GM12864 (cell line): ENCODE measurements around the gene ZFPM1.

Experiments used
- DNase-seq: peaks from one replicate; pipeline ENCODE4 v3.0.0-alpha.2; 2011; ENCODE audit warnings: low read depth
- H3K4me3 ChIP-seq: 2 replicates; pipeline ENCODE4 v1.5.1; 2011; ENCODE audit warnings: mild to moderate bottlenecking, low read depth, low read length, control low read depth
- TF ChIP-seq, protein P1 (sequence below): IDR thresholded peaks from 2 replicates; pipeline ENCODE4 v1.5.1; 2011; ENCODE audit warnings: low read depth, mild to moderate bottlenecking, moderate library complexity, low read length, control low read depth, inconsistent platforms; ENCODE audit errors: missing control alignments

Gene ZFPM1

GRCh38 chr16:88502371-88502770 lies 49.3 kb downstream of the ZFPM1 start:
- DNase-seq: no peak
- no peak overlapping the region for H3K4me3 ChIP-seq
- TF ChIP-seq, protein P1, sequence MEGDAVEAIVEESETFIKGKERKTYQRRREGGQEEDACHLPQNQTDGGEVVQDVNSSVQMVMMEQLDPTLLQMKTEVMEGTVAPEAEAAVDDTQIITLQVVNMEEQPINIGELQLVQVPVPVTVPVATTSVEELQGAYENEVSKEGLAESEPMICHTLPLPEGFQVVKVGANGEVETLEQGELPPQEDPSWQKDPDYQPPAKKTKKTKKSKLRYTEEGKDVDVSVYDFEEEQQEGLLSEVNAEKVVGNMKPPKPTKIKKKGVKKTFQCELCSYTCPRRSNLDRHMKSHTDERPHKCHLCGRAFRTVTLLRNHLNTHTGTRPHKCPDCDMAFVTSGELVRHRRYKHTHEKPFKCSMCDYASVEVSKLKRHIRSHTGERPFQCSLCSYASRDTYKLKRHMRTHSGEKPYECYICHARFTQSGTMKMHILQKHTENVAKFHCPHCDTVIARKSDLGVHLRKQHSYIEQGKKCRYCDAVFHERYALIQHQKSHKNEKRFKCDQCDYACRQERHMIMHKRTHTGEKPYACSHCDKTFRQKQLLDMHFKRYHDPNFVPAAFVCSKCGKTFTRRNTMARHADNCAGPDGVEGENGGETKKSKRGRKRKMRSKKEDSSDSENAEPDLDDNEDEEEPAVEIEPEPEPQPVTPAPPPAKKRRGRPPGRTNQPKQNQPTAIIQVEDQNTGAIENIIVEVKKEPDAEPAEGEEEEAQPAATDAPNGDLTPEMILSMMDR: no peak

GRCh38 chr16:88502776-88503280 lies 49.7 kb downstream of the ZFPM1 start:
- TF ChIP-seq, protein P1: no peak
- H3K4me3 ChIP-seq: no peak overlapping the region
- no peak for DNase-seq

DNA sequence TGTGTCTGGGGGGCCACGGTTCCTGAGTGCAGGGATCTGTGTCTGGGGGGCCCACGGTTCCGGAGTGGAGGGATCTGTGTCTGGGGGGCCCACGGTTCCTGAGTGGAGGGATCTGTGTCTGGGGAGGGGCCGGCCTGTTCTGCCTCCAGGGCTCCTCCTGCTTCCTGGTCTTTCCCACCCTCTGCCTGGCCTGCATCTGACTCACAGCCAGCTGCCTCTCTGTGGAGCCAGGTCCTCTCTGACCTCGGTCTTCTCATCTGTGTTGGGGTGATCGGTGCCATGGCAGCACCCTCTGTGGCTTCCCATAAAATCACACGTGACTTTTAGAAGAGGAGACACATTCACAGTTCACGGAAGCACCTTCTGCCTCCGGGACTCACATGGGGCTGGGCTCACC lies 50.3 kb downstream of the ZFPM1 start:
- TF ChIP-seq, protein P1: no peak
- H3K4me3 ChIP-seq: no peak overlapping the region
- DNase-seq: no peak

- TF ChIP-seq, protein P1: no peak
- no peak for DNase-seq
- no peak overlapping the region for H3K4me3 ChIP-seq
Observed at GRCh38 chr16:88503771-88504488, 50.9 kb downstream of the ZFPM1 start.

DNA sequence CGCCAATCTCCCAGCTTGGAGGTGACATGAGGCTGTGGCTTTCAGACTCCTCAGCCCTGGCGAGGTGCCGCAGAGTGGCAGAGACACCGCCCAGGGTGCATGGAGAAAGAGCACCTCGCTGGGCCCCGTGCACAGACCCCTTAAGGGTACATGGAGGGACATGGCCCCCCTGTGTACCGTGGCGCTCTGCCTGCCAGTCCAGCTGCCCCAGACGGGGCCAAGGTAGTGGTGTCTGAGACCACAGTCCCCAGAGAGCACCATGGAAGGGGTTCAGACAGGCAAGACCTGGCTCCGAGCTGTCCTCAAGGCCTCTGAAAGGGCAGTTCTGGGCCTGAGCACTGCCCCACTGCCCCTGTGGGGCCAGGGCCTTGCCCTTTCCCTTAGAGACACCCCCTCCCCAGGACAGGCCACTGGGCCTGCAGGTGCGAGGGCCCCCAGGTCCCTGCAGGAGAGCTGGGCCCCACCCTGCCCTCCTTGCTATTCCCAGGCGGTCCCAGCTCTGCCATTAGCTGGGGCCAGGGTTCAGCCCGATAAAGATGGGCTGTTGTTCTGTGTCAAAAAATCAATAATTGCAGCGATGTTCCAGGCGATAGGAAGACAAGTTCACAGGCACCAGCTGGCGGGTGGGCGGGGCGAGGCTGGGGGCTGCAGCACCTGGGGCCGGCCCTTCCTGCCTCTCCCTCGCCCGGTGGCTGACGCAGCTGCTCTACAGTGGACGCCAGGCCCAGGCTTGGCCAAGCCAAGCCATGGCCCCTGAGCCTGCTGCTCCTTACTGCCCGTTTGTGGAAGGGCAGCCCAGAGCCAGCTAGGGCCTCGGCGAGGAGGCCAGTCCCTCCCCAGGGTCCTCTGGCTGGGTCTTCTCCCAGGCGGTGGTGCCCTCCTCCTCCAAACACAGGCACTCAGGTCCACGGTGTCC lies 51.7 kb downstream of the ZFPM1 start:
- no peak for DNase-seq
- TF ChIP-seq, protein P1: no peak
- no peak overlapping the region for H3K4me3 ChIP-seq

DNA sequence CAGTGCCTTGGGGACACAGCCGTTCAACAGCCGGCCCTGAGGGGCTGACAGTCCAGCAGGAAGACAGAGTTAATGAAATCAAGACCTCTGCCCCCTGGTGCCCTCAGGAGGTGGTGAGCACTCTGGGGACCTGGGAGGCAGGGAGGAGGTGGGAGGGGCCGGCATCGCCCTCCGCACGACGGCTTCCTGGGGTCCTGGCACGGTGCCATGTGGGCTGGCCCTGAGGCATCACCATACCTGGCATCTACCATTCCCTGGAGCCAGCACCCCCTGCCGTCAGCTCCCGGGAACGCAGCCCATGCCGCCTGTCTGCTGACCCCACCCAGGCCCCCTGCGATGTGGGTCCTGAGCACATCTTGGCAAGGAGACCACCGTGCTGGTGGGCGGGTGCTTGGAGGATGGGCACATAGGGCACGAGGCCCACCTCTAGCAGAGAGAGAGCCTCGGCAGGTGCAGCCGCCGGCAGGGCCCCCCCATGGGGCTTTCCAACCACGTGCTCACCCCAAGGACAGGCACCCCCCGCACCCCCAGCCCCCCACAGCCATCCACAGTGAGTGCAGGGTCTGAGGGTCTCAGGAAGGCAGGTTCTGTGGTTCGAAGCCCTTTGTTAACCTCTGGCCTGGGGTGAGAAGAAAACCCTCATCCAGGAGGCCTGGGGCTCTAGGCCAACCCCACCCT lies 52.5 kb downstream of the ZFPM1 start:
- DNase-seq: no peak
- TF ChIP-seq, protein P1: peak; percentile 61
- H3K4me3 ChIP-seq: no peak overlapping the region
